ENCODE results near the gene SUPT4H1. TPM values are rescaled to one million over a fixed set of nuclear protein-coding genes. Genes with fewer than 3 reads are reported as not detected.

Gene SUPT4H1
- total and polyA plus RNA-seq, 5 donors, result 51.9 to 69.3 (median 63.2) TPM

DNA sequence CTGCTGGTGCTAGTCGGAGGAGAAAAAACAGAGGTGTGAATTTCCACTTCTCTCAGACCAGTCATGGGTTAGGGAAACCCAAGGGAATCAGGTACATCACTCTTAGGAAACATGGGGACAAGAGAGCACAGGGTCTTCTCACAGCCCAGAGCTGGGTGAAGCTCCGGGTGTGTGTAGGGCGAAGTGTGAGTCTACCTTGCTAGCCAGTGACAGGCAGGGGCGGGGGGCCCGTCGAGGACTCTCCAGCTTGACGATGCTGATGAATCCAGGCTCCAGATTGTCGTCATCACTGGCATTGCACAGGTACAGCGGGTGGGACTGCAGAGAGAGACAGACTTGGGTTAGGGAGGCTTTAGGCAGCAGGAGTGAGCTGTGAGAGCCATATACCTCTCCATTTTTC is 18.7 kb upstream of the SUPT4H1 start:
- Histone ChIP-seq H3K27ac (ENCODE audit: low read length) (no peak overlapping the region), H3K27me3 (ENCODE audit: control insufficient read depth, insufficient read depth) (no peaks in the 10 kb centered on the region), H3K4me1 (ENCODE audit: control insufficient read depth, insufficient read depth, low read length) (no peaks in the 10 kb centered on the region), H3K4me3 (ENCODE audit: low read length) (no peak overlapping the region), H3K9me3 (ENCODE audit: control insufficient read depth, low read length) (no peaks in the 10 kb centered on the region)
- WGBS, result 78% methylated on average over 9 of the region's 9 CpGs
- intact Hi-C loops (cut with DNase I), result no loop called here
- DNase-seq, result no peak
- no peak for ATAC-seq

DNA sequence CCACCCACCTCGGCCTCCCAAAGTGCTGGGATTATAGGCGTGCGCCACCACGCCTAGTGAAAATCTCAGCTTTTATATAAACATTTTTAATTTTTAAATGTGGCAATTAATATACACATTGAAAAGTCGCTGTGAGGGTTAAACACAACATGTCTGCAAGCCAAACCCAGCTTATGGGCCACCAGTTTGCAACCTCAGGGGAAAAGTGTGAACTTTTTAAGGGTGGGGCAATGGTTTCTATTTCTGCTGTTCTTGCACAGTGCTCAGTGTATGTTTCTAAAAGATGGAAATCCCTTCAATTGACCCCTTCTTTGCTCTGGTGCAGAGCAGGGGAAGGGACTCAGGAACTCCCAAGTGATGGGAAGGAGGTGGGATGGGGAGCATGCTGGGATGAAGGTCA is 18.3 kb upstream of the SUPT4H1 start:
- no peaks in the 10 kb centered on the region for H3K4me1 ChIP-seq (ENCODE audit: control insufficient read depth, insufficient read depth, low read length)
- intact Hi-C loops (cut with DNase I), result no loop called here
- DNase-seq (no peak), ATAC-seq (no peak)
- 91% methylated on average over 5 of the region's 5 CpGs for WGBS
- H3K27ac ChIP-seq (ENCODE audit: low read length), result no peak overlapping the region
- no peaks in the 10 kb centered on the region for H3K9me3 ChIP-seq (ENCODE audit: control insufficient read depth, low read length)
- no peaks in the 10 kb centered on the region for H3K27me3 ChIP-seq (ENCODE audit: control insufficient read depth, insufficient read depth)
- no peak overlapping the region for H3K4me3 ChIP-seq (ENCODE audit: low read length)

DNA sequence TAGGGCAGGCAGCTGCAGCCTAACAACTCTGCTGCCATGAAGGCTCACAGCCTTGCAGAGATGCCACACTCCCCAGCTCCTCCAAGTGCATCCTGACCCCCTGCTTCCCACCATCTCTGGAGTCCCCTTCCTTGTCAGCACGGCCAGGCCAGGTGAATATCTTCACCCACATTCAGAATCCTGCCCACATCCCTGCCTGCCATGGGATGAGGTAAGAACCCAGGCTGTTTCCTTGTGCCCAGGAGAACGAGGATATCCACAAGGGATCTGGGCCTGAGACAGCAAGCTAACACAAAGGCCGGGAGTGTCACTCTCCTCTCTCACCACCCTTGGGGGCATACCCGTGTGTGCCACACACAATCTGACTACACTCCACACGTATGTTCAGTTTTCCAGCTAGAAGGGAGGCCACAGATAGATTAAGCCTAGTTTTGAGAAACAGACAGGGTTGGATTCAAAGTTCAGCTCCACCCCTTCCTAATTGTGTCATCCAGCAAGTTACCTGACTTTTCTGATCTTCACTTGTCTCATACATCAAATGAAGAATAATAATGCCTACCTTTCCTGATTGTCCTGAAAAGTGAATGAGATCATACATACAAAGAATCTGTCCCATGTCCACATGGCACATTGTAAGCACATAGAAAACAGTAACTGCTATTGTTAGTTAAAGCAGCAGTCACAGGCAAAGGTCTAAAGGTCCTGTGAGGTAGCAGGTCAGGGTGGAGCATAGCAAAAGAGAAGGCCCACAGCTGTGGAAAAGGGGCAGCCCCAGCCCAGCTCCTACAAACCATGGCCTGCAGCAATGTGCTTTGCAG is 17.4 kb upstream of the SUPT4H1 start:
- Histone ChIP-seq H3K4me3 (ENCODE audit: low read length) (no peak overlapping the region), H3K9me3 (ENCODE audit: control insufficient read depth, low read length) (no peaks in the 10 kb centered on the region), H3K27me3 (ENCODE audit: control insufficient read depth, insufficient read depth) (no peaks in the 10 kb centered on the region), H3K27ac (ENCODE audit: low read length) (no peak overlapping the region), H3K4me1 (ENCODE audit: control insufficient read depth, insufficient read depth, low read length) (no peaks in the 10 kb centered on the region)
- ATAC-seq (no peak), DNase-seq (no peak)
- 57% methylated on average over 5 of the region's 5 CpGs for WGBS
- intact Hi-C loops (cut with DNase I), result no loop called here

DNA sequence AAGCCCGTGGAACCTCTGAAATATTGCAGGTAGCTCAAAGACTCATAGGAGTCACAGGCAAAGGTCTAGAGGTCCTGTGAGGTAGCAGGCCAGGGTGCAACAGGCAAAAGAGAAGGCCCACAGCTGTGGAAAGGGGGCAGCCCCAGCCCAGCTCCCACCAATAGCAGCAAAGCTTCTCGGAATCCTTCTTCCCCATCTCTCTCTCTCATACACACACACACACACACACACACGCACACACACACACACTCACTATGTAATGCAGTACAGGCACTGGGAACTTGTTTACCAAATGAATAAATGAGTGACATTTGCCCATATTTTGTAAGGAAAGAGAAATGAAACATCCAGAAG is 16.8 kb upstream of the SUPT4H1 start:
- no peaks in the 10 kb centered on the region for H3K27me3 ChIP-seq (ENCODE audit: control insufficient read depth, insufficient read depth)
- no peak overlapping the region for H3K27ac ChIP-seq (ENCODE audit: low read length)
- no peaks in the 10 kb centered on the region for H3K9me3 ChIP-seq (ENCODE audit: control insufficient read depth, low read length)
- 75% methylated on average over 3 of the region's 3 CpGs for WGBS
- ATAC-seq (no peak), DNase-seq (no peak)
- H3K4me3 ChIP-seq (ENCODE audit: low read length), result no peak overlapping the region
- no peaks in the 10 kb centered on the region for H3K4me1 ChIP-seq (ENCODE audit: control insufficient read depth, insufficient read depth, low read length)
- intact Hi-C loops (cut with DNase I), result no loop called here

DNA sequence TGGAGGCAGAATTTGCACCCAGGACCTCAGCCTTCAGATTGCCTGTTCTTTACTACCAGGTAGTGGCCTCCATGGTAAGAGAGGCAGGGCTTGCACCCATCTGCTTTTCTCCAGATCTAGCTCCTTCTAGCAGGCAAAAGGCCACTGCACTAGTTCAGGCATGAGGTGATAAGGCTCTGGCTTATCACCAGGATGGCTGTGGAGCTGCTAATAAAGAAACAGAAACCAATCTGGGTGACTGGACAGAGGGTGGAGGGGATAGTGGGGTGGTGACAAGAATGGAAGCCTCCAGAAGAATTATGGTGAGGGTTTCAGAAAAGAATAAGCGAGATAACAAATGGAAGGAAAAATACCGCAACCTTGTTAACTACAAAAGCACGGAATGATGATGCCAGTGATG is 15.5 kb upstream of the SUPT4H1 start:
- H3K27ac ChIP-seq (ENCODE audit: low read length), result no peak overlapping the region
- intact Hi-C loops (cut with DNase I), result no loop called here
- ATAC-seq (no peak), DNase-seq (no peak)
- H3K4me3 ChIP-seq (ENCODE audit: low read length), result no peak overlapping the region
- no peaks in the 10 kb centered on the region for H3K4me1 ChIP-seq (ENCODE audit: control insufficient read depth, insufficient read depth, low read length)
- H3K9me3 ChIP-seq (ENCODE audit: control insufficient read depth, low read length), result no peaks in the 10 kb centered on the region
- 79% methylated on average over 3 of the region's 3 CpGs for WGBS
- H3K27me3 ChIP-seq (ENCODE audit: control insufficient read depth, insufficient read depth), result no peaks in the 10 kb centered on the region

DNA sequence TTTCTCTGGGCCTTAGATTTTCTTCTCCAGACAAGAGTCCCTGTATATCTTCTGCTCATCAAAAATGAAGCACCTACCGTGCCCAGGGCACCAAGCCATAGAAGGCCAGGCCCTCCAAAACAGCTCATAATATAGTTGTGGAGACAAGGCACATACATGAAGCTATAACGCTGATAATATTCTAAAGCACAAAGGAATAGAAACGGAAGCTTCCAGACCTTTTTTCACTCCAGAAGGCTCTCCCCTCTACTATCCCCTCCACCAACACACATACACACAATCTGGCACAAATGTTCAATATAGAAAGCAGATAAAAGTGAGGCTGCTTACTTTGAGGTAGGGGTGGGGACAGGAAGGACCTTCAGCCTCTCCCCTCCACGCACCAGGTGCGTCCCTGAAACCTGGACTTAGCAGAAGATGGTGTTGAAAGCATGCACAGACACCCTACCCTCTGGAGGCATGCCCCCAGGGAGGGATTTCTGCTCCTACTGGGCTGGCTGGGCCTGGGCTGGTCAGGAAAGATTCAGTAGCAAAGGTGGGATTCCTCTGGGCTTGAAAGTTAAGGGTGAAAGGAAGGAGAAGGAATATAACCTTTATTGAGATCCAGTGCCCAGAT is 14.1 kb upstream of the SUPT4H1 start:
- no peaks in the 10 kb centered on the region for H3K27me3 ChIP-seq (ENCODE audit: control insufficient read depth, insufficient read depth)
- H3K4me3 ChIP-seq (ENCODE audit: low read length), result no peak overlapping the region
- no peak for ATAC-seq
- intact Hi-C loops (cut with DNase I), result no loop called here
- 75% methylated on average over 5 of the region's 5 CpGs for WGBS
- H3K27ac ChIP-seq (ENCODE audit: low read length), result no peak overlapping the region
- no peaks in the 10 kb centered on the region for H3K9me3 ChIP-seq (ENCODE audit: control insufficient read depth, low read length)
- H3K4me1 ChIP-seq (ENCODE audit: control insufficient read depth, insufficient read depth, low read length), result no peaks in the 10 kb centered on the region
- DNase-seq, result no peak

DNA sequence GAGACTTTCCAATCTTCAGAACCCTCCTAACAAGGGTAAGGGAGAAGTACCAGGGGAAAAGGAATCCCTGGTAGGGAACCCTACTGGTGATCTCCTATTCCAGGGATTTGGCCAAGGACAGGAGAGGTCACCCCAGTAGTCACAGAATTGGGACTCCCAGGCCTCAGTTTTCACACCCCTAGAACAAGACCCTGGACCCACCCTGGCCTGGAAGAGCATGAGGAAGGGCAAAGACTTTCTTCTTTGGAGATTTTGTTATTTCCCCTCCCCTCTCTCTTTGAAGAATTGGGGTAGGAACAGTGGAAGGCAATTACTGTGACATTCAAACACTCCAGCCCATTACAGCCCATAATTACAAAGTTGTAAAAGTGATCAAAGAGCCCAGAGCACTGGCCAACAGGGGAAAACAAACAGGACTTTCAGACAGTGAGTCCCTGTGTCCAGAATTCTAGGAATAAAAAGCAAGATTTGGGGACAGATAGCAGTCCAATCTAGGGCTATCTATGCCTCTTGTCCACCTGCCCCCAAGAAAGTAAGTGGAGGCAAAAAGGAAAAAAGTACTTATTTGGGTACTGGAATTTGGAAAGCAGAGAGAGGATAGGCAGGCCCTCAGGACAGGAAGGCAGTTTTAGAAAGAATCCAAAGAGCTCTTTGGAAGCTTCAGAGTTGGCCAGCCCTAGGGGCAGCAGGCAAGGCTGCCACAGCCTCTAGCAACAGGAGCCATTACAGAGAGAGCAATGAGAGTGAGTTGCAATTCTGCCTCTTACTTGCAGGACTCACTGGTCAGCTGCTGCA is 13.4 kb upstream of the SUPT4H1 start:
- intact Hi-C loops (cut with DNase I), result no loop called here
- H3K27me3 ChIP-seq (ENCODE audit: control insufficient read depth, insufficient read depth), result no peaks in the 10 kb centered on the region
- no peak overlapping the region for H3K4me3 ChIP-seq (ENCODE audit: low read length)
- no peak overlapping the region for H3K27ac ChIP-seq (ENCODE audit: low read length)
- no peaks in the 10 kb centered on the region for H3K9me3 ChIP-seq (ENCODE audit: control insufficient read depth, low read length)
- DNase-seq, result no peak
- no peaks in the 10 kb centered on the region for H3K4me1 ChIP-seq (ENCODE audit: control insufficient read depth, insufficient read depth, low read length)
- ATAC-seq, result no peak

DNA sequence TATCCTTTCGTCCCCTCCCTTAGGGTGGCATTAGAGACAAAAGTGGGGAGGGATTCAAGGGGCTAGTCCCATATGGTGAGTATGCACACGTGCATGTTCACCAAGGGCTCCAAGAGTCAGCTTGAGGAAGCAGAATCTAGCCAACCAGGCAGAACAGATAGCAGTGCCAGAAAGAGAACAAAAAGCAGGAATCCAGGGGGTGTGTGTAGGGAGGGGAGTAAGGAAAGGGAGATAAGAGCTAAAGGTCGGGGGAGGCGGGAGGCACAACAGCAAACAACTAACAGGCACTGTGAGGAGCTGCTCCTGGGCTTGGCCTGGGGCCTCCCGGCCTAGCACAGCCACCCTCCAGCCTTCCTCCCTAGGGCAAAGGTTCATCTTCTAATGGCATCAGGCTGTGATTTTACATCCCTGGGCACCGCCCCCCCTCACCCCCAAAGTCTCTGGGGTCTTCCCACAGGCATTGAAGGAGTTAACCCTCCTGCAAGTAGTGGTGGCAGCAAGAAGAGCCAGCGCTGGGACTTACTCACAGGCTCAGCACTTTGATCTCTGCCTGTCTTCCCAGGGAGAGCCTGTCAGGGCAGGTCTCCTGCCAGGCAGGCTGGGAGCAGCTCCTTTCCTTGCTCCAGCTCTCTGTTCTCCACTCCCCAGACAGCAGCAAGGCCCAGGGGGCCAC is 12.4 kb upstream of the SUPT4H1 start:
- Histone ChIP-seq H3K9me3 (ENCODE audit: control insufficient read depth, low read length) (no peaks in the 10 kb centered on the region), H3K27ac (ENCODE audit: low read length) (no peak overlapping the region), H3K27me3 (ENCODE audit: control insufficient read depth, insufficient read depth) (no peaks in the 10 kb centered on the region), H3K4me1 (ENCODE audit: control insufficient read depth, insufficient read depth, low read length) (no peaks in the 10 kb centered on the region), H3K4me3 (ENCODE audit: low read length) (no peak overlapping the region)
- 43% methylated on average over 7 of the region's 7 CpGs for WGBS
- ATAC-seq (no peak), DNase-seq (no peak)
- intact Hi-C loops (cut with DNase I), result no loop called here

DNA sequence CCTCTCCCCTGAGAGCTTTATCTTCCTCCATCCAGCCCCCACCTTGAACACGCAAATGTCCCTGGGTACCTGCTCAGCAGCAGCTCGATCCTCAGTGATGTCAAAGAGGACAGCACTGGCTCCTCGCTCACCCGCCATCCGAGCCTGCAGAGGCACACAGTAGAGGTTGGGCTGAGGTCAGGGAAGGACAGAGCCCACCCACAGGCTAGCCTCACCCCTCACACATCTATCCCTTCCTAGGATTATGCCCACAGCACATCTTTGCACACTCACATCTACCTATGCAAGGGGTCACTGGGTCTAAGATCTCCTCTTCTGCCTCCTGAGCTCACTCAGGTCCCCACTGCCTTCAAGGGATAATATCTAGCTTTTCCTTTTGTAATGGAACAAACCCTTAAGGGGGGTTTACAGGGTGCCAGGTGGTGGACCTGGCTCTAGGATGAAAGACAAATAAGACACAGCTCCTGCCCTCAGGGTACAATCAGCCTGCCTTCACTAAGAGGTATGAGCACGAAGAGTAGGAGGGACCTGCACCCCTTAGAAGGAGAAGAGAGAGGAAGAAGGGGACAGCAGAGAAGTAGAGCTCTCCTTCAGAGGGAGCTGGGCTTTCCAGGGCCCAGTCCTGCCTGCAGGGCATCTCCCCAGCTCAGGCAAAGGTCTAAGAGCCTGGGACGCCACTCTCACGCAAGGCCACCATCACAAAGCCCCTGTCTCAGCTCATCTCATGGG is 11.6 kb upstream of the SUPT4H1 start:
- Histone ChIP-seq H3K4me3 (ENCODE audit: low read length) (no peak overlapping the region), H3K9me3 (ENCODE audit: control insufficient read depth, low read length) (no peaks in the 10 kb centered on the region), H3K27ac (ENCODE audit: low read length) (no peak overlapping the region), H3K27me3 (ENCODE audit: control insufficient read depth, insufficient read depth) (no peaks in the 10 kb centered on the region), H3K4me1 (ENCODE audit: control insufficient read depth, insufficient read depth, low read length) (no peaks in the 10 kb centered on the region)
- 74% methylated on average over 8 of the region's 8 CpGs for WGBS
- ATAC-seq (no peak), DNase-seq (no peak)
- intact Hi-C loops (cut with DNase I), result no loop called here

DNA sequence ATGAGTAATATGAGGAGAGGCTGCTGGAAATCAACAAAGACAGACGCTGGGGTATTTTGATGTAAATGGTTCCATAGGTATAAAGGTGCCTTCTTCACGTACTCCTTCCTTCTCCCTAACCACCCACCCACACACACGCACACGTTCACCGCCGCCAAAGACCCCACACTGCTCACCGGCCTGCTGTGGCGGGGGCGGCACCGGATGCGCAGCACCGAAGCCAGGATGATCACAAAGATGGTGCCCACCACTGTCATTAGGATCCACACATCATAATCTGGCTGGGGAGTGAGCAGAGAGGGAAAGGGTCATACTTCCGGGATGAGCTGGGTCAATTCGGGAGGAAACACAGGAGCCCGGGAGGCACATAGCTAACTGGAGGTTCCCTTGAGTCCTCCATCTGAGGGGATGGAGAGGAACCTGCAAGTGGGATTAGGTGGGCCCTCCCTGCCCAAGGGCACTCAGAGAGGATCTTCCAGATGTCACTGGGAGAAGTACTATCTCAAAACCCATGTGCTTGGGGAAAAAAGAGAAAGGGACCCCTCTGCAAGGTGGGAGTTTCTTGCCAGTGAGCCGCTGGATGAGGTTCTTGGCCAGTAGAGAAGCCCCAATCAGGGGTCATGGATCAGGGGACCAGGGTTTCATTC is 10.5 kb upstream of the SUPT4H1 start:
- 87% methylated on average over 16 of the region's 16 CpGs for WGBS
- intact Hi-C loops (cut with DNase I), result no loop called here
- H3K9me3 ChIP-seq (ENCODE audit: control insufficient read depth, low read length), result no peaks in the 10 kb centered on the region
- ATAC-seq, result no peak
- H3K4me1 ChIP-seq (ENCODE audit: control insufficient read depth, insufficient read depth, low read length), result no peaks in the 10 kb centered on the region
- H3K27ac ChIP-seq (ENCODE audit: low read length), result no peak overlapping the region
- no peaks in the 10 kb centered on the region for H3K27me3 ChIP-seq (ENCODE audit: control insufficient read depth, insufficient read depth)
- no peak for DNase-seq
- H3K4me3 ChIP-seq (ENCODE audit: low read length), result no peak overlapping the region
